Panc1 (cell line): ENCODE measurements around the gene NIFK. TPM values are rescaled to one million over a fixed set of nuclear protein-coding genes. Genes with fewer than 3 reads are reported as not detected.

Experiments used
- ATAC-seq: fragments of 200-7000 bp; cut with Tn5 transposase; 2 replicates; pipeline ENCODE4 v1.9.1; 2020; ENCODE audit warnings: mild to moderate bottlenecking, moderate library complexity
- BruUV-seq: library from RNA; stranded (reverse); fragments of 400-500 nt; replicated peaks from 2 replicates; lab custom pipeline; 2021; lab: Mats Ljungman, UMichigan
- CTCF ChIA-PET: fragments of 300-600 bp; sonication (Branson Sonifier 250); formaldehyde crosslinking; loops from one replicate; lab custom pipeline; 2022; ENCODE audit warnings: antibody characterized with exemption; lab: Charles Lee
- POLR2A ChIA-PET: fragments of 300-600 bp; sonication (Branson Sonifier 250); formaldehyde crosslinking; loops from one replicate; lab custom pipeline; 2022; ENCODE audit warnings: antibody characterized with exemption; lab: Charles Lee
- DNase-seq: peaks from one replicate; pipeline ENCODE4 v3.0.0-alpha.2; 2010; ENCODE audit warnings: low read depth, low spot score
- H3K27ac ChIP-seq: 2 replicates; pipeline ENCODE4 v1.5.1; 2011; ENCODE audit warnings: mild to moderate bottlenecking, low read length, inconsistent platforms
- H3K27me3 ChIP-seq: fragments of 200-500 bp; sonication (Bioruptor generic); 2 replicates; pipeline ENCODE4 v1.6.0; 2014; ENCODE audit warnings: low read length, inconsistent platforms; ENCODE audit not compliant: control insufficient read depth, insufficient read depth
- H3K36me3 ChIP-seq: fragments of 200-500 bp; sonication (Bioruptor generic); 2 replicates; pipeline ENCODE4 v1.5.1; 2014; ENCODE audit warnings: inconsistent platforms, mild to moderate bottlenecking, low read length, moderate library complexity; ENCODE audit not compliant: control insufficient read depth, insufficient read depth
- H3K4me1 ChIP-seq: 2 replicates; pipeline ENCODE4 v1.5.1; 2011; ENCODE audit warnings: inconsistent platforms, mild to moderate bottlenecking, low read length, moderate library complexity; ENCODE audit not compliant: control insufficient read depth, insufficient read depth
- H3K4me3 ChIP-seq, 2 experiments: 2 replicates each; pipeline ENCODE4 v1.5.1; 2011 to 2012; ENCODE audit warnings: low read depth in 2 of 2, low read length in 2 of 2, mild to moderate bottlenecking in 2 of 2, inconsistent platforms in 1 of 2, moderate library complexity in 1 of 2
- H3K9me3 ChIP-seq: fragments of 200-500 bp; sonication (Bioruptor generic); 2 replicates; pipeline ENCODE4 v1.5.1; 2014; ENCODE audit warnings: low read depth, mild to moderate bottlenecking, inconsistent platforms, low read length, moderate library complexity; ENCODE audit not compliant: control insufficient read depth, insufficient read depth
- POLR2AphosphoS5 ChIP-seq: IDR thresholded peaks from 2 replicates; pipeline ENCODE4 v1.6.1; 2012; ENCODE audit warnings: mild to moderate bottlenecking, low read depth, low read length, moderate library complexity
- REST ChIP-seq, 2 experiments: IDR thresholded peaks; 2 replicates each; pipeline ENCODE4 v1.6.1; 2011 to 2012; ENCODE audit warnings: low read depth in 2 of 2, control low read depth in 1 of 2, low read length in 1 of 2, mild to moderate bottlenecking in 1 of 2, moderate library complexity in 1 of 2; ENCODE audit not compliant: insufficient read depth in 1 of 2
- SIN3A ChIP-seq: IDR thresholded peaks from 2 replicates; pipeline ENCODE4 v1.6.1; 2012; ENCODE audit warnings: low read depth, mild to moderate bottlenecking, low read length, moderate library complexity, borderline replicate concordance; ENCODE audit not compliant: insufficient read depth
- TCF7L2 ChIP-seq: IDR thresholded peaks from 2 replicates; pipeline ENCODE4 v1.6.1; 2011; ENCODE audit warnings: mild to moderate bottlenecking, low read depth, low read length, inconsistent platforms
- in situ Hi-C: cut with HindIII; loops from 2 replicates; pipeline ENCODE4 v1.10.0; 2016; ENCODE audit warnings: low sequenced_read_pairs, low pct_unique_long_range_greater_than_20kb
- intact Hi-C: fragments of 100-400 bp; cut with micrococcal nuclease; formaldehyde crosslinking; loops from one replicate; pipeline ENCODE4 v1.10.0; 2022; ENCODE audit not compliant: unreplicated experiment
- total RNA-seq: library from RNA; stranded (reverse); gene quantifications from one replicate; pipeline ENCODE4 v1.2.1, GENCODE V29; 2021; ENCODE audit not compliant: unreplicated experiment
- TF ChIP-seq, protein P1 (sequence below): fragments of 450-650 bp; IDR thresholded peaks from 2 replicates; pipeline ENCODE4 v1.5.1; 2017; ENCODE audit warnings: mild to moderate bottlenecking

The NIFK gene
- total RNA-seq, 1 experiment from 2014 or later, result 84.5 TPM

DNA sequence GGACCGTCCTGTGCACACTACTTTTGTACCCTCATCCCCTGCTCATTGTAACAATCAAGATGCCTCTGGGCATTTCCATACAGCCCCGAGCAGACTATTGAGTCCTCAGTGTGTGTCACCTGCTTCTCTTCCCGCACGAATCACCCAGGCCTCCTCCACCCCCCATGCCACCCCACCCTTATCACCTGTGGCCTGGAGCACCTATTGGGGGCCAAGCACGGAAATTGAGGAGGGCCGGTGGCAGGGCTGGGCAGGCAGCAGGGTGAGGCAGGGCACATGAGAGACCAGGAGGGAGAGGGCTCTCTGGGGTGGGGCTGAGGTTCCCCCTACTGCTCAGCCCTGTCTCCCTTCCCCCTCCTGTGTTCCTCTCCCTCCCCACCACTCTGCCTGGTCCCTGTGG lies 4.3 kb upstream of the NIFK start:
- Histone ChIP-seq H3K4me3 (no peak overlapping the region), H3K9me3 (no peaks in the 10 kb centered on the region), H3K36me3 (peaks cover 2% of the 10 kb centered on the region; the same call in 1 of the 2 replicates), H3K4me1 (no peaks in the 10 kb centered on the region), H3K27ac (no peak overlapping the region), H3K27me3 (no peaks in the 10 kb centered on the region)
- in situ Hi-C loops, result no loop called here
- ATAC-seq, result no peak
- no peak for DNase-seq
- CTCF ChIA-PET, result no interaction called here
- POLR2A ChIA-PET, result interaction anchor here (0.6 to 0.7 kb wide), 2 partner anchors 17 to 210 kb away, joined by 3 to 4 read pairs; no protein-coding TSS in a partner anchor
- intact Hi-C loops, result no loop called here
- BruUV-seq, result no TSS peak
- no peak for TF ChIP-seq REST (IDR thresholded peaks at IDR 0.05; ENCODE audit: insufficient read depth in 1 of 2, low read depth in 2 of 2, low read length in 1 of 2)
- TF ChIP-seq SIN3A, result no peak
- TF ChIP-seq TCF7L2, result no peak
- TF ChIP-seq, protein P1, sequence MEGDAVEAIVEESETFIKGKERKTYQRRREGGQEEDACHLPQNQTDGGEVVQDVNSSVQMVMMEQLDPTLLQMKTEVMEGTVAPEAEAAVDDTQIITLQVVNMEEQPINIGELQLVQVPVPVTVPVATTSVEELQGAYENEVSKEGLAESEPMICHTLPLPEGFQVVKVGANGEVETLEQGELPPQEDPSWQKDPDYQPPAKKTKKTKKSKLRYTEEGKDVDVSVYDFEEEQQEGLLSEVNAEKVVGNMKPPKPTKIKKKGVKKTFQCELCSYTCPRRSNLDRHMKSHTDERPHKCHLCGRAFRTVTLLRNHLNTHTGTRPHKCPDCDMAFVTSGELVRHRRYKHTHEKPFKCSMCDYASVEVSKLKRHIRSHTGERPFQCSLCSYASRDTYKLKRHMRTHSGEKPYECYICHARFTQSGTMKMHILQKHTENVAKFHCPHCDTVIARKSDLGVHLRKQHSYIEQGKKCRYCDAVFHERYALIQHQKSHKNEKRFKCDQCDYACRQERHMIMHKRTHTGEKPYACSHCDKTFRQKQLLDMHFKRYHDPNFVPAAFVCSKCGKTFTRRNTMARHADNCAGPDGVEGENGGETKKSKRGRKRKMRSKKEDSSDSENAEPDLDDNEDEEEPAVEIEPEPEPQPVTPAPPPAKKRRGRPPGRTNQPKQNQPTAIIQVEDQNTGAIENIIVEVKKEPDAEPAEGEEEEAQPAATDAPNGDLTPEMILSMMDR, result no peak
- no peak for TF ChIP-seq POLR2AphosphoS5

- H3K27ac ChIP-seq, result peak overlapping the region; percentile 97
- intact Hi-C loops, result no loop called here
- DNase-seq (no peak), ATAC-seq (no peak)
- BruUV-seq, result no TSS peak
- CTCF ChIA-PET, result interaction anchor here (0.5 to 0.8 kb wide), 6 partner anchors 12 to 1715 kb away, joined by 3 to 10 read pairs (median 6); no protein-coding TSS in a partner anchor
- H3K9me3 ChIP-seq, result no peaks in the 10 kb centered on the region
- TF ChIP-seq POLR2AphosphoS5 (no peak), REST (IDR thresholded peaks at IDR 0.05; ENCODE audit: insufficient read depth in 1 of 2, low read depth in 2 of 2, low read length in 1 of 2) (no peak), SIN3A (no peak)
- peaks cover 29% of the 10 kb centered on the region for H3K36me3 ChIP-seq
- no peaks in the 10 kb centered on the region for H3K27me3 ChIP-seq
- H3K4me1 ChIP-seq, result peaks cover 8% of the 10 kb centered on the region; the same call in 1 of the 2 replicates
- peak overlapping the region; percentile 99 to 100 for H3K4me3 ChIP-seq
- in situ Hi-C loops, result no loop called here
- POLR2A ChIA-PET, result no interaction called here
These were observed 574 bp downstream of the NIFK start for GRCh38 chr2:121736140-121736461.
